Lower leg skin (tissue), 4 donors: ENCODE results near the gene PEDS1. TPM values are rescaled to one million over a fixed set of nuclear protein-coding genes. Genes with fewer than 3 reads are reported as not detected.

ENCODE experiments used
- DNase-seq, 2 donors: peaks; one replicate each; pipeline ENCODE4 v3.0.0-alpha.2; 2019; ENCODE audit warnings: low spot score in 2 of 2
- H3K4me3 ChIP-seq: fragments of 200-600 bp; sonication (generic); 2 replicates; pipeline ENCODE4 v1.5.1; 2017; ENCODE audit warnings: mild to moderate bottlenecking, low read depth; ENCODE audit not compliant: poor library complexity, severe bottlenecking
- POLR2A ChIP-seq, 2 donors: fragments of 450-650 bp; IDR thresholded peaks; one replicate each; pipeline ENCODE4 v1.6.1; 2016 to 2017; ENCODE audit warnings: antibody characterized with exemption in 2 of 2, mild to moderate bottlenecking in 1 of 2, moderate library complexity in 1 of 2
- WGBS, 2 donors: methylation state at CpG; one replicate each; pipeline ENCODE4 v1.1.5; 2018; 5-methylcytosine and 5-hydroxymethylcytosine counted together
- intact Hi-C: fragments of 100-400 bp; cut with DNase I; formaldehyde crosslinking; loops from one replicate; pipeline ENCODE4 v1.15.0; 2023; ENCODE audit warnings: low total_unique reads
- total RNA-seq, 4 donors: library from RNA; depleted of rRNA; stranded (reverse); fragments of >200 nt; gene quantifications; one replicate each; pipeline ENCODE4 v1.1.0, GENCODE V29; 2016
- TF ChIP-seq, protein P1 (sequence below), 3 donors: fragments of 450-650 bp; IDR thresholded peaks; one replicate each; pipeline ENCODE4 v1.5.1; 2016; ENCODE audit warnings: antibody characterized with exemption in 3 of 3, mild to moderate bottlenecking in 3 of 3, moderate library complexity in 2 of 3

The PEDS1 gene
- total RNA-seq, 4 donors from 2014 or later: 47.3 to 69.3 (median 59.6) TPM

GRCh38 chr20:50128520-50128905, 25.0 kb downstream of the PEDS1 start:
- intact Hi-C loops: no loop called here
- no peak overlapping the region for H3K4me3 ChIP-seq
- DNase-seq: no peak
- no peak for TF ChIP-seq POLR2A (IDR thresholded peaks at IDR 0.05)
- TF ChIP-seq, protein P1, sequence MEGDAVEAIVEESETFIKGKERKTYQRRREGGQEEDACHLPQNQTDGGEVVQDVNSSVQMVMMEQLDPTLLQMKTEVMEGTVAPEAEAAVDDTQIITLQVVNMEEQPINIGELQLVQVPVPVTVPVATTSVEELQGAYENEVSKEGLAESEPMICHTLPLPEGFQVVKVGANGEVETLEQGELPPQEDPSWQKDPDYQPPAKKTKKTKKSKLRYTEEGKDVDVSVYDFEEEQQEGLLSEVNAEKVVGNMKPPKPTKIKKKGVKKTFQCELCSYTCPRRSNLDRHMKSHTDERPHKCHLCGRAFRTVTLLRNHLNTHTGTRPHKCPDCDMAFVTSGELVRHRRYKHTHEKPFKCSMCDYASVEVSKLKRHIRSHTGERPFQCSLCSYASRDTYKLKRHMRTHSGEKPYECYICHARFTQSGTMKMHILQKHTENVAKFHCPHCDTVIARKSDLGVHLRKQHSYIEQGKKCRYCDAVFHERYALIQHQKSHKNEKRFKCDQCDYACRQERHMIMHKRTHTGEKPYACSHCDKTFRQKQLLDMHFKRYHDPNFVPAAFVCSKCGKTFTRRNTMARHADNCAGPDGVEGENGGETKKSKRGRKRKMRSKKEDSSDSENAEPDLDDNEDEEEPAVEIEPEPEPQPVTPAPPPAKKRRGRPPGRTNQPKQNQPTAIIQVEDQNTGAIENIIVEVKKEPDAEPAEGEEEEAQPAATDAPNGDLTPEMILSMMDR (IDR thresholded peaks at IDR 0.05): no peak
- 83 to 89% methylated on average over 8 of the region's 8 CpGs for whole genome bisulfite sequencing, 2 donors

DNA sequence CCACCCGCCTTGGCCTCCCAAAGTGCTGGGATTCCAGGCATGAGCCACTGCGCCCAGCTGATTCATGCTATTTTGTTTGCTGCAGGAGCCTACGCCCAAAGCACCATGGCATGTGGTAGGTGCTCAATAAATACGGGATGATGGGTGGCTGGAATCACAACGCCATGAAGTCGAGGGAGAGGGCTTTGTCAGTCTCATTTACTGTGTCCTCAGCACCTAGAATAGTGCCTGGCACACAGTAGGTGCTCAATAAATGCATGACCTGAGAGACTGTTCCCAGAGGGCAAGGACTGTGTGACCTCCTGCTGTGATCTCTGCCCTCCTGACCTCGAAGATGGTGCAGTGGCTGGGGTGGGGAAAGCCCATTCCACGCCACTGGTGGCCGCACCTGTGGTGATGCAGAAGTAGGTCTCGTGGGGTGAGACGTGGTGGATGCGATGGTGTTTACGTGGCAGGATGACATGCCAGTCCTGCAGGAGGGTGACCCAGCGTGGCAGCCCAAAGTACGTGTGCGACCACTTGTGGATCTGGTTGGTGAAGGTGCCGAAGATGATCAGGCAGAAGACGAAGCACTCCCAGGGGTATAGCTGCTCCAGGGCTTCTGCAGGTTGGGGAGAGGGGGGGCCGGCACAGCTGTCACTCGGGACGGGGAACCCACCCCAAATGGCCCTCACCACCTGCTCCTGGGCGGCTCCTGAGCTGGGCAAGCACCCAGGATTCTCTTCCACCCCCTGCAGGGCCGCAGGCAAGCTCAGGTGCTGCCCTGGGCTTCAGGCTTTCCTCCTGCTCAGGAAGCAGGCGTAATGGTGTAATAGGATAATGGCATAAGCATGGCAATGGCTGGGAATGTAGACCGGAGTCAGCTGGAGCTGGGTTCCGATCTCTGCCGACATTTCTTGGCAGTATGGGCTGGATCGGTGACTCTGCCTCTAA, 25.7 kb downstream of the PEDS1 start:
- 82 to 85% methylated on average over 28 of the region's 28 CpGs for WGBS, 2 donors
- DNase-seq: no peak
- TF ChIP-seq POLR2A (IDR thresholded peaks at IDR 0.05): no peak
- TF ChIP-seq, protein P1 (IDR thresholded peaks at IDR 0.05): no peak
- no peak overlapping the region for H3K4me3 ChIP-seq
- intact Hi-C loops: no loop called here

- 51 to 57% methylated on average over 4 of the region's 4 CpGs for WGBS, 2 donors
- DNase-seq: no peak
- no peak overlapping the region for H3K4me3 ChIP-seq
- TF ChIP-seq, protein P1 (IDR thresholded peaks at IDR 0.05): no peak
- TF ChIP-seq POLR2A (IDR thresholded peaks at IDR 0.05): no peak
- intact Hi-C loops: no loop called here
Observed at GRCh38 chr20:50126662-50127061, 26.9 kb downstream of the PEDS1 start.

GRCh38 chr20:50125279-50125678, 28.2 kb downstream of the PEDS1 start:
- H3K4me3 ChIP-seq: no peak overlapping the region
- intact Hi-C loops: no loop called here
- no peak for DNase-seq
- TF ChIP-seq POLR2A (IDR thresholded peaks at IDR 0.05): no peak
- TF ChIP-seq, protein P1 (IDR thresholded peaks at IDR 0.05): no peak
- 98 to 100% methylated on average over 3 of the region's 3 CpGs for WGBS, 2 donors

DNA sequence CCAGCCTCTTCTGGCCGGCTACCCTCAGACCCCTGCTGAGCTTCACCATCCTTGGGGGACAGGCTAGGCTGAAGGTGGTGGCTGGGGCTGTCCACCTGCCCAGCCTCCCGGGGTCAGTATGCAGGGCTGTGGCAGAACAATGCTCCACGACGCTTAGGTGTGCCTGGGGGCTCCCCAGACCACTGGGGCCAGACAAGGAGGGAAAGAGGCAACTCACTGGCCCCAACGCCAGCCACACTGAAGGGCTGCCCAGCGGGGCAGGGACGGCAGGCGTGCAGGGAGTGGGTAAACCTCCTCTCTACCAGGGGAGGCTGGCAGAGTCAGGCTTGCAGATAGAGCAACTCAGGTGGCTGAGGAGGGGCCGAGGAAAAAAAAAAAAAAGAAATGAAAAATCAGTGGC, 29.0 kb downstream of the PEDS1 start:
- WGBS, 2 donors: 94% methylated on average over 9 of the region's 9 CpGs
- TF ChIP-seq, protein P1 (IDR thresholded peaks at IDR 0.05): no peak
- TF ChIP-seq POLR2A (IDR thresholded peaks at IDR 0.05): no peak
- no peak for DNase-seq
- intact Hi-C loops: loop anchor here (5.0 kb wide), 1 partner anchor 48 kb away; no protein-coding TSS in a partner anchor
- H3K4me3 ChIP-seq: no peak overlapping the region
